ENCODE data around the gene STAT5B.
"Not testable (repeated sequence)": the region's sequence is repeated elsewhere in the genome, so short reads cannot be mapped to it uniquely, and the experiment has no call there.

STAT5B gene

DNA sequence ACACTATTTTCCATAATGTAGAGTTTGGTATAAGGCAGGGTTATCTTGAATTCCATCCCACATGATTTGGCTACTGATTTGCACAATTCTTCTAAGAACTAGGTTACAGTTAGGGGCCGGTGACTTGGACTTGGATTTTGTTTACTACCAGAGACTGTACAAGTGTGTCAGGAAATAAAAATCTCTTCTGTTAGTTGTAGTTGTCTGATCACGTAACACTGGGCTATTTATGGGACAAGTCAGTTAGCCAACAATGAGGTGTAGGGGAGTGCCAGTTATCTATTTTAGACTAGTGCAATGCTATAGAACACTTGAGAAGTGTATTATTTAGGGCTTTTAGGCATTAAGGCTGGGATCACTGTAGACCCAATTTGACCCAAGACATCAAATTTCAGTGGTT is 42.2 kb downstream of the STAT5B start:
- H3K36me3 ChIP-seq (ENCODE audit: control insufficient read depth, insufficient read depth, low read length), result no peaks in the 10 kb centered on the region
- no peaks in the 10 kb centered on the region for H3K4me1 ChIP-seq (ENCODE audit: control insufficient read depth, insufficient read depth, low read length)
- H3K4me3 ChIP-seq (ENCODE audit: low read length), result no peak overlapping the region
- H3K9ac ChIP-seq (ENCODE audit: low read length), result no peak overlapping the region
- H3K9me3 ChIP-seq (ENCODE audit: control insufficient read depth, low read length), result no peaks in the 10 kb centered on the region
- no peaks in the 10 kb centered on the region for H3K27me3 ChIP-seq (ENCODE audit: control insufficient read depth, insufficient read depth, low read length)

GRCh38 chr17:42233156-42233555 is 43.0 kb downstream of the STAT5B start:
- no peak overlapping the region for H3K9ac ChIP-seq (ENCODE audit: low read length)
- H3K27me3 ChIP-seq (ENCODE audit: control insufficient read depth, insufficient read depth, low read length), result no peaks in the 10 kb centered on the region
- H3K36me3 ChIP-seq (ENCODE audit: control insufficient read depth, insufficient read depth, low read length), result no peaks in the 10 kb centered on the region
- H3K4me3 ChIP-seq (ENCODE audit: low read length), result no peak overlapping the region
- H3K4me1 ChIP-seq (ENCODE audit: control insufficient read depth, insufficient read depth, low read length), result no peaks in the 10 kb centered on the region
- H3K9me3 ChIP-seq (ENCODE audit: control insufficient read depth, low read length), result no peaks in the 10 kb centered on the region

DNA sequence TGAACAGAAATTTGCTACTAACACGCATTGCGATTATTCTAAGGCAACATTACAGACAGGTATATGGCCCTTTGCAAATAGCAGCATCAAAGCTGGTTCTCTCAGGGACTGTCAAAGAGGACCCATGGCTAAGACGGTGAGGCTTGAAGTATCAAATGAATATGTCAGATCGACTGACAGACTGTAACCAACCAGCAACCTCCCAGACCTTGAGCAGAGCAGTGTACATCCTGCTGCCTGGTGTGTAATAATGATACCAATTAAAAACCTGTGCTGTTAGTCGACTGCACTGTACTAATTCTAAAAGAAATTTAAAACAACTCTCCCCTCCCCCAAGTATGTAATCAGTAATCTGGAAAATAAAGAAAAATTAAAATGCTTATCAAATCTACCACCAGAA is 46.0 kb downstream of the STAT5B start:
- no peaks in the 10 kb centered on the region for H3K36me3 ChIP-seq (ENCODE audit: control insufficient read depth, insufficient read depth, low read length)
- no peak overlapping the region for H3K4me3 ChIP-seq (ENCODE audit: low read length)
- H3K27me3 ChIP-seq (ENCODE audit: control insufficient read depth, insufficient read depth, low read length), result no peaks in the 10 kb centered on the region
- H3K9me3 ChIP-seq (ENCODE audit: control insufficient read depth, low read length), result no peaks in the 10 kb centered on the region
- no peaks in the 10 kb centered on the region for H3K4me1 ChIP-seq (ENCODE audit: control insufficient read depth, insufficient read depth, low read length)
- H3K9ac ChIP-seq (ENCODE audit: low read length), result no peak overlapping the region

GRCh38 chr17:42227849-42228700 is 48.1 kb downstream of the STAT5B start:
- H3K36me3 ChIP-seq (ENCODE audit: control insufficient read depth, insufficient read depth, low read length), result no peaks in the 10 kb centered on the region
- H3K4me1 ChIP-seq (ENCODE audit: control insufficient read depth, insufficient read depth, low read length), result no peaks in the 10 kb centered on the region
- no peak overlapping the region for H3K4me3 ChIP-seq (ENCODE audit: low read length)
- H3K27me3 ChIP-seq (ENCODE audit: control insufficient read depth, insufficient read depth, low read length), result no peaks in the 10 kb centered on the region
- no peaks in the 10 kb centered on the region for H3K9me3 ChIP-seq (ENCODE audit: control insufficient read depth, low read length)
- H3K9ac ChIP-seq (ENCODE audit: low read length), result no peak overlapping the region

DNA sequence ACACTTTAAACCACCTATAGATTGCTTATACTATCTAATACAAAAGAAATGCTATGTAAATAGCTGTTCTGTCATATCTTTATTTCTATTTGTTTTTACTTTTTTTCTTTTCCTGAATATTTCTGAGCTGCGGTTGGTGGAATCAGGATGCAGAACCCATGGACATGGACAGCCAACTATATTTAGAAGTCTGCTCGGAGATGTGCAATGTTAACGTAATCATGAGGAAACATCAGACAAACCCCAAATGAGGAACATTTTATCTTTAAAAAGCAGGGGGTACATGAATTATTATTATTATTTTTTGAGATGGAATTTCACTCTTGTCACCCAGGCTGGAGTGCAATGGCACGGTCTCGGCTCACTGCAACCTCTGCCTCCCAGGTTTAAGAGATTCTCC is 50.5 kb downstream of the STAT5B start:
- no peaks in the 10 kb centered on the region for H3K27me3 ChIP-seq (ENCODE audit: control insufficient read depth, insufficient read depth, low read length)
- H3K9me3 ChIP-seq (ENCODE audit: control insufficient read depth, low read length), result no peaks in the 10 kb centered on the region
- H3K4me1 ChIP-seq (ENCODE audit: control insufficient read depth, insufficient read depth, low read length), result no peaks in the 10 kb centered on the region
- no peaks in the 10 kb centered on the region for H3K36me3 ChIP-seq (ENCODE audit: control insufficient read depth, insufficient read depth, low read length)
- no peak overlapping the region for H3K4me3 ChIP-seq (ENCODE audit: low read length)
- H3K9ac ChIP-seq (ENCODE audit: low read length), result no peak overlapping the region

DNA sequence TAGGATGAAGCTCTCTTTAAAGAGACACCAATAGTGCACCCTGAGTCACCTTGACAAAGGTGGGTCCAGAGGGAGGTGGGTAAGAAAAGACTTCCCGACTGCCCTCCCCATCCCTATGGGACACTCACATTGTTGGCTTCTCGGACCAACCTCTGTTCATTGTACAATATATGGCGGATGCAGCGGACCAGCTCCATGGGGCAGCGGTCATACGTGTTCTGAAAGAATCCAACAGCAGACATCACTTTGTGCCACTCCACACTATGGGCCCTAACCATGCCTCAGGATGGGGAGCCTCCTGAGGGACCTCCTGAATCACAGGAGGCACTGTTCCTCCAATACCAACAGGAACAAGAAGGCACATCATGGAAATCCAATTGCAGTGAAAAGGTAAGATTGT is 51.5 kb downstream of the STAT5B start:
- Histone ChIP-seq H3K36me3 (ENCODE audit: control insufficient read depth, insufficient read depth, low read length) (no peaks in the 10 kb centered on the region), H3K4me1 (ENCODE audit: control insufficient read depth, insufficient read depth, low read length) (no peaks in the 10 kb centered on the region), H3K9me3 (ENCODE audit: control insufficient read depth, low read length) (no peaks in the 10 kb centered on the region), H3K4me3 (ENCODE audit: low read length) (no peak overlapping the region), H3K9ac (ENCODE audit: low read length) (no peak overlapping the region), H3K27me3 (ENCODE audit: control insufficient read depth, insufficient read depth, low read length) (no peaks in the 10 kb centered on the region)

GRCh38 chr17:42221886-42222745 is 54.1 kb downstream of the STAT5B start:
- no peak overlapping the region for H3K4me3 ChIP-seq (ENCODE audit: low read length)
- H3K9me3 ChIP-seq (ENCODE audit: control insufficient read depth, low read length), result no peaks in the 10 kb centered on the region
- H3K36me3 ChIP-seq (ENCODE audit: control insufficient read depth, insufficient read depth, low read length), result no peaks in the 10 kb centered on the region
- H3K27me3 ChIP-seq (ENCODE audit: control insufficient read depth, insufficient read depth, low read length), result no peaks in the 10 kb centered on the region
- H3K4me1 ChIP-seq (ENCODE audit: control insufficient read depth, insufficient read depth, low read length), result no peaks in the 10 kb centered on the region
- H3K9ac ChIP-seq (ENCODE audit: low read length), result no peak overlapping the region

DNA sequence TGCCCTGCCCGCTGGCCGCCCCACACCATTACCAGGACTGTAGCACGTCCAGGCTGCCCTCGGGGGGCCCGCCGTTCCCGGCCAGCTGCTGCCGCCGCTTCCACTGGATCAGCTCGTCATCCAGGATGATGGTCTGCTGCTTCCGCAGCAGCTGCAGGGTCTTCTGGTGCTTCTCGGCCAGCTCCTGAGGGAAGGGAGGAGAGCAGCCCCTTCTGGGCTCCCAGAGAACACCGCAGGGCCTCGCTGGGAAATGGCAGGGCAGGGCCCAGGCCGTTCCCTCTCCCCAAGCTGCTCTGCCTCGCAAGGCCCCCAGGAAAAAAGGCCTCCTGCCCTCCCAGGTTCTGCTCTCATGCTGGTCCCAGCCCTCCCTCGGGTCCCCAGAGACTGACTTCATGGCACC is 56.9 kb downstream of the STAT5B start:
- H3K9me3 ChIP-seq (ENCODE audit: control insufficient read depth, low read length); H3K36me3 ChIP-seq (ENCODE audit: control insufficient read depth, insufficient read depth, low read length); H3K4me1 ChIP-seq (ENCODE audit: control insufficient read depth, insufficient read depth, low read length); H3K27me3 ChIP-seq (ENCODE audit: control insufficient read depth, insufficient read depth, low read length); H3K9ac ChIP-seq (ENCODE audit: low read length); H3K4me3 ChIP-seq (ENCODE audit: low read length): not testable (repeated sequence)

- Histone ChIP-seq H3K27me3 (ENCODE audit: control insufficient read depth, insufficient read depth, low read length) (no peaks in the 10 kb centered on the region), H3K9me3 (ENCODE audit: control insufficient read depth, low read length) (no peaks in the 10 kb centered on the region), H3K9ac (ENCODE audit: low read length) (no peak overlapping the region), H3K4me3 (ENCODE audit: low read length) (no peak overlapping the region), H3K36me3 (ENCODE audit: control insufficient read depth, insufficient read depth, low read length) (peaks cover 3% of the 10 kb centered on the region), H3K4me1 (ENCODE audit: control insufficient read depth, insufficient read depth, low read length) (no peaks in the 10 kb centered on the region)
Observed at GRCh38 chr17:42214156-42214555, 62.0 kb downstream of the STAT5B start.

DNA sequence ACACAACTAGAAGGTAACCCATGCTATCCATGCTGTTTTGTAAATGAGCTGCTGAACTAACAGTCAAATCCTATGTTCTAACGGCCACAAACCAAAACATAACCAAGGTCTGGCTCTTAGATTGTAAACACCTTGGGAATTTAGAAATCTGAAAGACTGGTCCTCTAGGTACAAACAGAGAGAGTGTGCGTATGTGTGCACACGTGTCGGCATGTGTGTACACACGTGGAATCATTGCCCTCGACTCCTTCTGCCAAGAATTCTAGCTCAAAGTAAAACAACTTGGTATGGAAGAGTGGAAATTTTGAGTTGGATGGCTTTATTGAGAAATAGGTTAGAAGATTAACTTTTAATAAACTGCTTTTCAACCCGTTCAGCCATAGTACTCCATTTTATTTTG is 63.8 kb downstream of the STAT5B start:
- no peak overlapping the region for H3K4me3 ChIP-seq (ENCODE audit: low read length)
- H3K4me1 ChIP-seq (ENCODE audit: control insufficient read depth, insufficient read depth, low read length), result no peaks in the 10 kb centered on the region
- no peak overlapping the region for H3K9ac ChIP-seq (ENCODE audit: low read length)
- H3K36me3 ChIP-seq (ENCODE audit: control insufficient read depth, insufficient read depth, low read length), result peaks cover 3% of the 10 kb centered on the region
- no peaks in the 10 kb centered on the region for H3K27me3 ChIP-seq (ENCODE audit: control insufficient read depth, insufficient read depth, low read length)
- no peaks in the 10 kb centered on the region for H3K9me3 ChIP-seq (ENCODE audit: control insufficient read depth, low read length)

GRCh38 chr17:42211921-42212341 is 64.3 kb downstream of the STAT5B start:
- not testable (repeated sequence) for H3K9ac ChIP-seq (ENCODE audit: low read length); H3K9me3 ChIP-seq (ENCODE audit: control insufficient read depth, low read length); H3K4me1 ChIP-seq (ENCODE audit: control insufficient read depth, insufficient read depth, low read length); H3K36me3 ChIP-seq (ENCODE audit: control insufficient read depth, insufficient read depth, low read length); H3K4me3 ChIP-seq (ENCODE audit: low read length); H3K27me3 ChIP-seq (ENCODE audit: control insufficient read depth, insufficient read depth, low read length)

DNA sequence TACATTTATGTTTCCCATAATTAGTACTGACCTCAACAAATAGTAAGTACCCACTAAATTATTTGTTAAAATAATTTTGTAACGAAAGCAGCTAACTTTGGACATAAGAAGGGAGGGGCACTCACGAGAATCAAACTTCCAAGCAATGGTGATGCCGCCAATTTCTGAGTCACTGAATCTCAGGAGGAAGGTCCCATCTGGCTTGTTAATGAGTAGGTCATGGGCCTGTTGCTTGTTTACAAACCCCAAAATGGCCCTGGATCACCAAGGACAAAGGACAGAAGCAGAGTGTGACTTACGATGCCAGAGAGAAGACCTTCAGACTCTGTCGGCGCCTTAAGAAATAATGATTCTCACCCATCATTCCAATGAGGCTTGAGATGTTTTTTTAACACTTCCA is 66.1 kb downstream of the STAT5B start:
- peaks cover 7% of the 10 kb centered on the region for H3K36me3 ChIP-seq (ENCODE audit: control insufficient read depth, insufficient read depth, low read length)
- no peak overlapping the region for H3K9ac ChIP-seq (ENCODE audit: low read length)
- no peaks in the 10 kb centered on the region for H3K4me1 ChIP-seq (ENCODE audit: control insufficient read depth, insufficient read depth, low read length)
- H3K4me3 ChIP-seq (ENCODE audit: low read length), result no peak overlapping the region
- H3K9me3 ChIP-seq (ENCODE audit: control insufficient read depth, low read length), result no peaks in the 10 kb centered on the region
- no peaks in the 10 kb centered on the region for H3K27me3 ChIP-seq (ENCODE audit: control insufficient read depth, insufficient read depth, low read length)
